ENCODE measurements around the gene MLLT3. TPM values are rescaled to one million over a fixed set of nuclear protein-coding genes. Genes with fewer than 3 reads are reported as not detected.

MLLT3 gene
- total and polyA plus RNA-seq, 2 experiments from 2014 or later = 40.0 to 58.3 TPM

GRCh38 chr9:20397348-20397747 lies 225.0 kb downstream of the MLLT3 start:
- no peaks in the 10 kb centered on the region for H3K4me1 ChIP-seq (ENCODE audit: low read depth)
- TF ChIP-seq CTCF (IDR thresholded peaks at IDR 0.05; ENCODE audit: low read depth, low read length) = no peak
- DNase-seq (ENCODE audit: low read depth in 1 of 2, low spot score in 1 of 2) = no peak
- H3K4me3 ChIP-seq = no peak overlapping the region
- H3K36me3 ChIP-seq = no peaks in the 10 kb centered on the region
- no peaks in the 10 kb centered on the region for H3K27me3 ChIP-seq
- H3K27ac ChIP-seq = no peak overlapping the region
- no peaks in the 10 kb centered on the region for H3K9me3 ChIP-seq (ENCODE audit: low read depth)

- Histone ChIP-seq H3K9me3 (ENCODE audit: low read depth) (no peaks in the 10 kb centered on the region), H3K4me3 (no peak overlapping the region), H3K4me1 (ENCODE audit: low read depth) (no peaks in the 10 kb centered on the region), H3K27me3 (no peaks in the 10 kb centered on the region), H3K36me3 (no peaks in the 10 kb centered on the region), H3K27ac (no peak overlapping the region)
- no peak for TF ChIP-seq CTCF (IDR thresholded peaks at IDR 0.05; ENCODE audit: low read depth, low read length)
- no peak for DNase-seq (ENCODE audit: low read depth in 1 of 2, low spot score in 1 of 2)
Observed at GRCh38 chr9:20396509-20396908, 225.8 kb downstream of the MLLT3 start.

GRCh38 chr9:20395651-20396050 lies 226.6 kb downstream of the MLLT3 start:
- no peak overlapping the region for H3K4me3 ChIP-seq
- H3K9me3 ChIP-seq (ENCODE audit: low read depth) = no peaks in the 10 kb centered on the region
- no peak overlapping the region for H3K27ac ChIP-seq
- H3K27me3 ChIP-seq = no peaks in the 10 kb centered on the region
- H3K36me3 ChIP-seq = no peaks in the 10 kb centered on the region
- no peaks in the 10 kb centered on the region for H3K4me1 ChIP-seq (ENCODE audit: low read depth)
- TF ChIP-seq CTCF (IDR thresholded peaks at IDR 0.05; ENCODE audit: low read depth, low read length) = no peak
- DNase-seq (ENCODE audit: low read depth in 1 of 2, low spot score in 1 of 2) = no peak

GRCh38 chr9:20394969-20395368 lies 227.3 kb downstream of the MLLT3 start:
- Histone ChIP-seq H3K27ac (no peak overlapping the region), H3K9me3 (ENCODE audit: low read depth) (no peaks in the 10 kb centered on the region), H3K4me3 (no peak overlapping the region), H3K4me1 (ENCODE audit: low read depth) (no peaks in the 10 kb centered on the region), H3K36me3 (no peaks in the 10 kb centered on the region), H3K27me3 (no peaks in the 10 kb centered on the region)
- no peak for DNase-seq (ENCODE audit: low read depth in 1 of 2, low spot score in 1 of 2)
- no peak for TF ChIP-seq CTCF (IDR thresholded peaks at IDR 0.05; ENCODE audit: low read depth, low read length)

GRCh38 chr9:20391208-20391607 lies 231.1 kb downstream of the MLLT3 start:
- Histone ChIP-seq H3K36me3 (no peaks in the 10 kb centered on the region), H3K4me3 (no peak overlapping the region), H3K9me3 (ENCODE audit: low read depth) (no peaks in the 10 kb centered on the region), H3K27me3 (no peaks in the 10 kb centered on the region), H3K27ac (no peak overlapping the region), H3K4me1 (ENCODE audit: low read depth) (no peaks in the 10 kb centered on the region)
- TF ChIP-seq CTCF (IDR thresholded peaks at IDR 0.05; ENCODE audit: low read depth, low read length) = no peak
- no peak for DNase-seq (ENCODE audit: low read depth in 1 of 2, low spot score in 1 of 2)

GRCh38 chr9:20390400-20390799 lies 231.9 kb downstream of the MLLT3 start:
- no peak for TF ChIP-seq CTCF (IDR thresholded peaks at IDR 0.05; ENCODE audit: low read depth, low read length)

More at GRCh38 chr9:20390400-20390799, 231.9 kb downstream of the MLLT3 start:
- no peak overlapping the region for H3K27ac ChIP-seq
- no peak overlapping the region for H3K4me3 ChIP-seq
- H3K27me3 ChIP-seq = no peaks in the 10 kb centered on the region
- no peak for DNase-seq (ENCODE audit: low read depth in 1 of 2, low spot score in 1 of 2)
- no peaks in the 10 kb centered on the region for H3K36me3 ChIP-seq
- H3K4me1 ChIP-seq (ENCODE audit: low read depth) = no peaks in the 10 kb centered on the region
- H3K9me3 ChIP-seq (ENCODE audit: low read depth) = no peaks in the 10 kb centered on the region
